Measurements from ENCODE around the gene STPG4. TPM values are rescaled to one million over a fixed set of nuclear protein-coding genes. Genes with fewer than 3 reads are reported as not detected.
"Not testable (repeated sequence)": the region's sequence is repeated elsewhere in the genome, so short reads cannot be mapped to it uniquely, and the experiment has no call there.

The STPG4 gene
- total RNA-seq, 2 experiments from 2014 or later: 0.27 TPM; not detected in 1

DNA sequence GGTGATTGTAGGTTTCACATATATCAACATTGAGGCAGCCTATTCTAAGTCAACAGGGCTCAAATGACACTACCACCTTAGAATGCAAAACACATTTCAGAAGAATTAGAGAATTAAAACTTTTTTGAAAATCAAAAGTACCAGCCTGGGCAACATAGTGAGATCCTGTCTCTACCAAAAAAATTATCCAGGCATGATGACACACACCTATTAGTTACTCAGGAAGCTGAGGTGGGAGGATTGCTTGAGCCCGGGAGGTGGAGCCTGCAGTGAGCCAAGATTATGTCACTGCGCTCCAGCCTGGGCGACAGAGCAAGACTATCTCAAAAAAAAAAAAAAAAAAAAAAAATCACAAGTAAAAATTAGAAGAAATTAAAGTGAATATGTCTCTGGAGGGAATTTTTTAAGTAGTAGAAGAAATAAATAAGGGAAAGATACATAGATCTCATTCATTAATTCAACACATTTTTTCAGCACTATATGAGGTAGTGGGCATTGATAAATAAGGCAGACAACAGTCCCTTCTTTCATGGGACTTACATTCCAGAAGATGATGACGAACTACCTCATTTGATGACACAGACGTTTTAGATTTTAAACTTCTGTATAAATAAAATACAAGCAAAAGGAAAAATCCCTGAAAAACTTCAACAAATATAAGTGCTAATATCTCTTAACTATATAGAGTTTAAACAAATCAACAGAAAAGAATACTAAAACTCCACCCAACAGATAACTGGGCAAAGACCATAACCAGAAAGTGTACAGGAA lies 42.3 kb downstream of the STPG4 start:
- Mint-ChIP-seq H3K4me1 (ENCODE audit: low read depth) (no peaks in the 10 kb centered on the region), H3K27ac (no peak overlapping the region), H3K4me3 (no peak overlapping the region), H3K36me3 (ENCODE audit: low read depth) (no peaks in the 10 kb centered on the region), H3K9me3 (no peaks in the 10 kb centered on the region), H3K27me3 (ENCODE audit: low read depth) (no peaks in the 10 kb centered on the region)
- DNase-seq: no peak
- intact Hi-C loops (cut with micrococcal nuclease): no loop called here
- CTCF ChIA-PET: no interaction called here

DNA sequence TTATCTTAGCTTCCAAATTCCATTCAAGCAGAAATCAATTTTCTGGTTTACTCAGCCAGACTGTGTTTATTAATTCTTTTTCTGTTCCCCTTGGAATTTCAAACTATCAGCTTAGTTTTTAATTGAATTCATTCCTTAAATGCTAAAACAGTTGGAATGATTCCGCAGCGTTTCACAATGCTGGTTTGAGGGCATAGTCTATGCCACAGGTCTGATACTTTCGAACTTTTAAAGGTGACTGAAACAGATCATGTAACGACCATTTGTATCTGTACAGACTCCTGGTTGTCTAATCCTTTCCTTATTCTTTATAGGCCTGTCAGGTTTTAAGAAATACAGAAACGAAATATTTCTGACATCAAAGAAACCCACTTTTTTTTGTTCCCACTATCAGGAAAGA lies 45.4 kb downstream of the STPG4 start:
- CTCF ChIA-PET: interaction anchor here (0.8 kb wide), 1 partner anchor 23 kb away, joined by 3 read pairs; no protein-coding TSS in a partner anchor
- H3K4me3 Mint-ChIP-seq: no peak overlapping the region
- H3K36me3 Mint-ChIP-seq (ENCODE audit: low read depth): no peaks in the 10 kb centered on the region
- H3K9me3 Mint-ChIP-seq: no peaks in the 10 kb centered on the region
- intact Hi-C loops (cut with micrococcal nuclease): no loop called here
- DNase-seq: no peak
- no peaks in the 10 kb centered on the region for H3K27me3 Mint-ChIP-seq (ENCODE audit: low read depth)
- no peak overlapping the region for H3K27ac Mint-ChIP-seq
- H3K4me1 Mint-ChIP-seq (ENCODE audit: low read depth): no peaks in the 10 kb centered on the region

DNA sequence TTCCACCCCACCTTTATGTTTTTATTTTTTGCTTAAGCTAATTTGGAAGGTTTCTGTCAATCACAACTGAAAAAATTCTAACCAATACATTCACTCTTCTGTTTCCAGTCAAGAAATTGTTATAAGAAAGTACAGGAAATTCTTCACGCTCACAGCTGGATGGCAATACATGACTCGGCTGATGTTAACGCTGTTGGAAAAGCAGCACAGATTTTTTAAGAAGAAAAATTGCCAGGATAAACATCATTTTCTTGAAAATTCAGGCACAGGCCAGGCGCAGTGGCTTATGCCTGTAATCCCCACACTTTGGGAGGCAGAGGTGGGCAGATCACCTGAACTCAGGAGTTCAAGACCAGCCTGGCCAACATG lies 46.1 kb downstream of the STPG4 start:
- no peaks in the 10 kb centered on the region for H3K36me3 Mint-ChIP-seq (ENCODE audit: low read depth)
- no peak for DNase-seq

GRCh38 chr2:47108267-47109006 lies 46.7 kb downstream of the STPG4 start:
- H3K4me3 Mint-ChIP-seq; H3K36me3 Mint-ChIP-seq (ENCODE audit: low read depth); intact Hi-C loops (cut with micrococcal nuclease); H3K9me3 Mint-ChIP-seq; H3K27me3 Mint-ChIP-seq (ENCODE audit: low read depth); DNase-seq; H3K4me1 Mint-ChIP-seq (ENCODE audit: low read depth); H3K27ac Mint-ChIP-seq; CTCF ChIA-PET: not testable (repeated sequence)

More for the DNA sequence above, 46.1 kb downstream of the STPG4 start:
- no peak overlapping the region for H3K4me3 Mint-ChIP-seq
- H3K27ac Mint-ChIP-seq: no peak overlapping the region
- intact Hi-C loops (cut with micrococcal nuclease): no loop called here
- CTCF ChIA-PET: interaction anchor here (0.8 kb wide), 1 partner anchor 24 kb away, joined by 3 read pairs; no protein-coding TSS in a partner anchor
- H3K9me3 Mint-ChIP-seq: no peaks in the 10 kb centered on the region
- H3K4me1 Mint-ChIP-seq (ENCODE audit: low read depth): no peaks in the 10 kb centered on the region
- H3K27me3 Mint-ChIP-seq (ENCODE audit: low read depth): no peaks in the 10 kb centered on the region

GRCh38 chr2:47107201-47107600 lies 47.9 kb downstream of the STPG4 start:
- H3K4me1 Mint-ChIP-seq (ENCODE audit: low read depth): not testable (repeated sequence)

GRCh38 chr2:47106231-47106630 lies 48.9 kb downstream of the STPG4 start:
- CTCF ChIA-PET: not testable (repeated sequence)

More at GRCh38 chr2:47107201-47107600, 47.9 kb downstream of the STPG4 start:
- intact Hi-C loops (cut with micrococcal nuclease); H3K27me3 Mint-ChIP-seq (ENCODE audit: low read depth); H3K9me3 Mint-ChIP-seq; H3K36me3 Mint-ChIP-seq (ENCODE audit: low read depth); CTCF ChIA-PET; H3K4me3 Mint-ChIP-seq; DNase-seq; H3K27ac Mint-ChIP-seq: not testable (repeated sequence)

DNA sequence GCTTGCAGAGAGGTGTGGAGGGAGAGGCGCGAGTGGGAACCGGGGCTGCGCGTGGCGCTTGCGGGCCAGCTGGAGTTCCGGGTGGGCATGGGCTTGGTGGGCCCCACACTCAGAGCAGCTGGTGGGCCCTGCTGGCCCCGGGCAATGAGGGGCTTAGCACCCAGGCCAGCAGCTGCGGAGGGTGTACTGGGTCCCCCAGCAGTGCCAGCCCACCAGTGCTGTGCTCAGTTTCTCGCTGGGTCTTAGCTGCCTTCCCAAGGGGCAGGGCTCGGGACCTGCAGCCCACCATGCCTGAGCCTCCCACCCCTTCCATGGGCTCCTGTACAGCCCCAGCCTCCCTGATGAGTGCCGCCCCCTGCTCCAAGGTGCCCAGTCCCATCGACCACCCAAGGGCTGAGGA lies 55.4 kb downstream of the STPG4 start:
- CTCF ChIA-PET; DNase-seq; H3K36me3 Mint-ChIP-seq (ENCODE audit: low read depth); H3K27me3 Mint-ChIP-seq (ENCODE audit: low read depth); H3K9me3 Mint-ChIP-seq; H3K27ac Mint-ChIP-seq; H3K4me1 Mint-ChIP-seq (ENCODE audit: low read depth); H3K4me3 Mint-ChIP-seq; intact Hi-C loops (cut with micrococcal nuclease): not testable (repeated sequence)

More at GRCh38 chr2:47106231-47106630, 48.9 kb downstream of the STPG4 start:
- H3K27ac Mint-ChIP-seq; H3K4me3 Mint-ChIP-seq; intact Hi-C loops (cut with micrococcal nuclease); DNase-seq; H3K9me3 Mint-ChIP-seq; H3K27me3 Mint-ChIP-seq (ENCODE audit: low read depth); H3K36me3 Mint-ChIP-seq (ENCODE audit: low read depth); H3K4me1 Mint-ChIP-seq (ENCODE audit: low read depth): not testable (repeated sequence)

DNA sequence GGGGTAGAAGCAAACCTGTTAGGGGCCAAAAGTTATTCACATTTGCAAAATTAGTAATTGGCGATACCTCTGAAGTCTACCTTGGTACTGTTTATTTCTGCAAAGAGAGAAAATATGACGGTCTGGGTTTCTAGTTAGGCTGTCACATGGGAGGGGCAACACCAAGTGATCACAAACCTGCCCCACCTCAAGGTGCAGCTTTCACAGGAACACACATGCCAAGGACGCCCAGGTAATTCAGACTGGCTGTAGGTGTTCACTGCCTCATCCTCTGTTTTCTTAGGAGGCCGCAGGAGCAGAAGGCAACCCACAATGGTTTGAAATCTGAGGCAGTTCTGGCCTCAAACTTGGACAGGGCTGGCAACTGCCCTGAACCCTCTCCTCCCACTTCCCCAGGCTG lies 56.2 kb downstream of the STPG4 start:
- Mint-ChIP-seq H3K4me3 (no peak overlapping the region), H3K36me3 (ENCODE audit: low read depth) (no peaks in the 10 kb centered on the region), H3K27ac (no peak overlapping the region), H3K27me3 (ENCODE audit: low read depth) (no peaks in the 10 kb centered on the region), H3K4me1 (ENCODE audit: low read depth) (no peaks in the 10 kb centered on the region), H3K9me3 (no peaks in the 10 kb centered on the region)
- intact Hi-C loops (cut with micrococcal nuclease): no loop called here
- CTCF ChIA-PET: no interaction called here
- DNase-seq: no peak

GRCh38 chr2:47097563-47097962 lies 57.5 kb downstream of the STPG4 start:
- Mint-ChIP-seq H3K36me3 (ENCODE audit: low read depth) (no peaks in the 10 kb centered on the region), H3K27me3 (ENCODE audit: low read depth) (no peaks in the 10 kb centered on the region), H3K4me1 (ENCODE audit: low read depth) (no peaks in the 10 kb centered on the region), H3K4me3 (no peak overlapping the region), H3K27ac (no peak overlapping the region), H3K9me3 (no peaks in the 10 kb centered on the region)
- DNase-seq: no peak
- intact Hi-C loops (cut with micrococcal nuclease): no loop called here
- CTCF ChIA-PET: no interaction called here

DNA sequence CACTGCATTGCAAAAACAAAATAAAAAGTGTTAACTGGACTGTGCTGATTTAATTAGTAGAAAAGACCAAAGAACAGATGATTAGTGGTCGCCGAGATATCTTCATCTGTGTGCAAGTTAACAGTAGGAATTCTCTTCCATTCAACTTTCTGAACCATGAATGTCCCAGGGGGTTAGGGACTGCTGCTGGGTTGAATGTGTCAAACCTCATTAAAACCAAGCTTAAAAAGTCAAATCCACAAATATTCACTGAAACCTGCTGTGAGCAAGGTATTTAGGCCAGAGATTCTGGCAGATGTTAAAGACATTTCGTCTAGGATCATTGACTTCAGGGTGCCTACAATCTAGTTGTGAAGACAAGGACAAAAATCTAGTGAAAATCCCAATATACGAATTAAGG lies 58.7 kb downstream of the STPG4 start:
- H3K9me3 Mint-ChIP-seq: no peaks in the 10 kb centered on the region
- no peaks in the 10 kb centered on the region for H3K27me3 Mint-ChIP-seq (ENCODE audit: low read depth)
- H3K4me1 Mint-ChIP-seq (ENCODE audit: low read depth): no peaks in the 10 kb centered on the region
- no peak overlapping the region for H3K4me3 Mint-ChIP-seq
- no peak overlapping the region for H3K27ac Mint-ChIP-seq
- CTCF ChIA-PET: no interaction called here
- no peaks in the 10 kb centered on the region for H3K36me3 Mint-ChIP-seq (ENCODE audit: low read depth)
- intact Hi-C loops (cut with micrococcal nuclease): no loop called here
- DNase-seq: no peak

DNA sequence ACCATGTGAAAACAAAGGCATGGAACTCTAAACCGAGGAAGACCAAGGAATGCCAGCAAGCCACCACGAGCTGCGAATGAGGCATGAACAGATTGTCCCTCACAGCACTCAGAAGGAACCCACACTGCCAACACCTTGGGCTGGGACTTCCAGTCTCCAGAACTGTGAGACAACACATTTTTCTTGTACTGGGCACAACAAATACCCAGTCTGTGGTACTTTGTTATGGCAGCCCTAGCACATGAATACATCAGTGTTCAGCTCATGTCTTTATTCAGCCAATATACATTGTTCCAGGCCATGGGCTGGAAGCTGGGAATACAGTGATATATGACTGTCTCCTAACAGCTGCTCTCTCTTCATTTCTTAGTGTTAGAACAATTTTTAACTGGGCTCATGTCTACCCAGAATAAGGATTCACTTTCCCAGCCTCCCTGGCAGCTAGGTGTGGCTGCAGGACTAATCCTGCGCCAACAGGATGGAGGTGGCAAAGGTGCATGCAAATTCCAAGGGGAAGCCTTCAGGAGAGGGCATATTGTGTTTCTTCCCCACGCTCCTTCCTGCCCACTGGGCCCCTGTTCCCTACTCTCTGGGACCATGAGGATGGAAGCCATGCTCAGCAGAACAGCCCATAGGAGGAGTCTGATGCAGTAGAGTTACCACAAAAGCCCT lies 59.6 kb downstream of the STPG4 start:
- H3K4me1 Mint-ChIP-seq (ENCODE audit: low read depth): no peaks in the 10 kb centered on the region
- no peaks in the 10 kb centered on the region for H3K27me3 Mint-ChIP-seq (ENCODE audit: low read depth)
- CTCF ChIA-PET: interaction anchor here (0.6 kb wide), 2 partner anchors 79 to 207 kb away, joined by 3 to 8 read pairs; no protein-coding TSS in a partner anchor
- no peaks in the 10 kb centered on the region for H3K9me3 Mint-ChIP-seq
- DNase-seq: no peak
- no peak overlapping the region for H3K27ac Mint-ChIP-seq
- H3K4me3 Mint-ChIP-seq: no peak overlapping the region
- H3K36me3 Mint-ChIP-seq (ENCODE audit: low read depth): no peaks in the 10 kb centered on the region
- intact Hi-C loops (cut with micrococcal nuclease): no loop called here

DNA sequence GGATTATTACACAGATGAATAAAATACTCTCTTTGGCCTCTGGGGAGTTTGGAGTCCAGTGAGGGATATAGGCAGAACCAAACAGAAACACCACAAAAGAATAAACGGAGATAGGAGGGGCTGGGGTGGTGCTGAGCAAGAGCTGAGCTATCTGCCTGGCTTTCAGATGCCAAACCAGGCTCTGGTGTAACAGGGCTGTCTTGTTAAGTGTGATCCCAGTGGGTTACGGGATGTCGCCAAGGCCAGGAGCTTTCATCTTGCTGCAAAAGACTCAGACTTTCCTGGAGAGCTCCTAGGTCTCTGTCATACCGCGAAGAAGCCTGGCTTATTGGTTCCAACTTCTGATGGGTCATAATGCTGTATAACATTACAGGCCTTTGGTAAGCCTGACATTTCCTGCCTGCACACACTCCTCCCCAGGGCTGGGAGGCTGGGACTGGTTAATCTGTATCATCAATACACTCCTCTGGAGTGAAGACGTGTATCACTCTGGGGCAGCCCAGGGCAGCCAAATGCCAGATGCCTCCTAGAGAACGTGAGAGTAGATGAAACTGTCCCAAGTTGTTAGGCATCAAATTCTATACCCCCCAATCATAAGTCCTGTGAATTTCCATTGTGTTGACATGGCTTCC lies 60.5 kb downstream of the STPG4 start:
- Mint-ChIP-seq H3K4me3 (no peak overlapping the region), H3K36me3 (ENCODE audit: low read depth) (no peaks in the 10 kb centered on the region), H3K27ac (no peak overlapping the region), H3K27me3 (ENCODE audit: low read depth) (no peaks in the 10 kb centered on the region), H3K4me1 (ENCODE audit: low read depth) (no peaks in the 10 kb centered on the region), H3K9me3 (no peaks in the 10 kb centered on the region)
- DNase-seq: no peak
- intact Hi-C loops (cut with micrococcal nuclease): no loop called here
- CTCF ChIA-PET: interaction anchor here (1.1 kb wide), 1 partner anchor 30 kb away, joined by 4 read pairs; no protein-coding TSS in a partner anchor

All from activated naive CD4-positive, alpha-beta T cell treated with anti-CD3 and anti-CD28 coated beads for 36 hours (primary cell).